DMS 273 (cell line): Measurements from ENCODE around the gene METRN.
A peak's percentile ranks its signal among the peaks of the same experiment; 100 is the strongest.

Source experiments
- DNase-seq: peaks from one replicate; lab custom pipeline; 2025; ENCODE audit not compliant: unreplicated experiment; lab: John Stamatoyannopoulos, UW

Gene METRN

GRCh38 chr16:708959-709358, 6.0 kb upstream of the METRN start:
- DNase-seq = peak; percentile 45

GRCh38 chr16:709566-710499, 5.1 kb upstream of the METRN start:
- peak; percentile 98 for DNase-seq

- peak; percentile 80 for DNase-seq
These were observed 4.3 kb upstream of the METRN start for GRCh38 chr16:710500-711075.

- DNase-seq = no peak
These were observed 3.8 kb upstream of the METRN start for GRCh38 chr16:711084-711483.

- DNase-seq = peak; percentile 85
These were observed 3.2 kb upstream of the METRN start for GRCh38 chr16:711548-712320.

- DNase-seq = peak; percentile 84
These were observed 2.1 kb upstream of the METRN start for GRCh38 chr16:712740-713250.

GRCh38 chr16:714079-714478, 839 bp upstream of the METRN start:
- DNase-seq = no peak

GRCh38 chr16:715477-716199, 720 bp downstream of the METRN start:
- DNase-seq = peak; percentile 77

- peak; percentile 74 for DNase-seq
These were observed 1.3 kb downstream of the METRN start for GRCh38 chr16:716200-716568.

- DNase-seq = no peak
These were observed 1.9 kb downstream of the METRN start for GRCh38 chr16:716768-717325.

- DNase-seq = no peak
These were observed 2.7 kb downstream of the METRN start for GRCh38 chr16:717450-718245.

GRCh38 chr16:718389-718788, 3.5 kb downstream of the METRN start:
- DNase-seq = no peak

- DNase-seq = no peak
These were observed 4.0 kb downstream of the METRN start for GRCh38 chr16:718922-719321.

- peak; percentile 72 for DNase-seq
These were observed 5.0 kb downstream of the METRN start for GRCh38 chr16:719815-720446.

- DNase-seq = peak; percentile 96
These were observed 5.6 kb downstream of the METRN start for GRCh38 chr16:720447-720989.

GRCh38 chr16:720990-721764, 6.3 kb downstream of the METRN start, which contains the start of gene ANTKMT:
TSS of gene ANTKMT (plus strand) at chr16:721146. CDS start at chr16:721275, 129 bp downstream.
- peak; percentile 95 for DNase-seq

GRCh38 chr16:721765-722540, 7.0 kb downstream of the METRN start:
- peak; percentile 52 for DNase-seq
